ENCODE results near the gene SPP1.

DNA sequence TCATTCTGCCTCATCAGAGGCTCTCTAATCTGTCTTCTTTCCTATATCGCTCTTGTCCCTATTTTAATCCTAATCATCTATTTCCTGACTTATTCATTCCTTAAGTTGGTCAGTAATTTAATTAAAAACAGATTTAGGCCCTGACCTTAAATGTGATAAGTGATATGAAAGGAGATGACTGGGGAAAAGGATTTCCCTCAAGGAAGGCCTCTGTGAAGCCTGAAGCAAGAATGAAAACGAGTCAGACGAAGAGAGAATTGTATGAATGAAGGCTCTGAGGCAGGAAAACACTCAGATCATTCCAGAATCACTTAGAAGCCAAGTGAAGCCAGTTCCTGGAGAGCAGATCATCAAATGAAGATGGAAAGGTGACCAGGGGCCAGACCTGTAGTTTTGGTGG, 54.0 kb downstream of the SPP1 start:
- TF ChIP-seq, protein P1, sequence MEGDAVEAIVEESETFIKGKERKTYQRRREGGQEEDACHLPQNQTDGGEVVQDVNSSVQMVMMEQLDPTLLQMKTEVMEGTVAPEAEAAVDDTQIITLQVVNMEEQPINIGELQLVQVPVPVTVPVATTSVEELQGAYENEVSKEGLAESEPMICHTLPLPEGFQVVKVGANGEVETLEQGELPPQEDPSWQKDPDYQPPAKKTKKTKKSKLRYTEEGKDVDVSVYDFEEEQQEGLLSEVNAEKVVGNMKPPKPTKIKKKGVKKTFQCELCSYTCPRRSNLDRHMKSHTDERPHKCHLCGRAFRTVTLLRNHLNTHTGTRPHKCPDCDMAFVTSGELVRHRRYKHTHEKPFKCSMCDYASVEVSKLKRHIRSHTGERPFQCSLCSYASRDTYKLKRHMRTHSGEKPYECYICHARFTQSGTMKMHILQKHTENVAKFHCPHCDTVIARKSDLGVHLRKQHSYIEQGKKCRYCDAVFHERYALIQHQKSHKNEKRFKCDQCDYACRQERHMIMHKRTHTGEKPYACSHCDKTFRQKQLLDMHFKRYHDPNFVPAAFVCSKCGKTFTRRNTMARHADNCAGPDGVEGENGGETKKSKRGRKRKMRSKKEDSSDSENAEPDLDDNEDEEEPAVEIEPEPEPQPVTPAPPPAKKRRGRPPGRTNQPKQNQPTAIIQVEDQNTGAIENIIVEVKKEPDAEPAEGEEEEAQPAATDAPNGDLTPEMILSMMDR (optimal IDR thresholded peaks at IDR 0.05 in 1 of 3, IDR thresholded peaks at IDR 0.05 in 1 of 3, conservative IDR thresholded peaks at IDR 0.05 in 1 of 3; ENCODE audit: extremely low read depth in 1 of 3, insufficient read depth in 2 of 3, low read length in 3 of 3), result no peak
- TF ChIP-seq EZH2 (IDR thresholded peaks at IDR 0.05; ENCODE audit: low read length), result no peak
